ENCODE data around the gene PROB1.

Gene PROB1

GRCh38 chr5:139381837-139382761 lies 12.8 kb downstream of the PROB1 start:
- no peak overlapping the region for H3K4me3 ChIP-seq (ENCODE audit: low read depth in 1 of 2, low read length in 2 of 2)
- H3K9ac ChIP-seq (ENCODE audit: low read length): no peak overlapping the region
- H3K9me3 ChIP-seq (ENCODE audit: low read length): no peaks in the 10 kb centered on the region
- H3K36me3 ChIP-seq (ENCODE audit: insufficient read depth, low read length): no peaks in the 10 kb centered on the region
- H3K4me1 ChIP-seq (ENCODE audit: insufficient read depth, low read length): no peaks in the 10 kb centered on the region
- H3K27me3 ChIP-seq (ENCODE audit: control insufficient read depth in 1 of 2, insufficient read depth in 2 of 2, low read length in 2 of 2): no peaks in the 10 kb centered on the region
- no peak overlapping the region for H3K27ac ChIP-seq (ENCODE audit: low read depth, low read length)

- H3K9me3 ChIP-seq (ENCODE audit: low read length): no peaks in the 10 kb centered on the region
- no peaks in the 10 kb centered on the region for H3K36me3 ChIP-seq (ENCODE audit: insufficient read depth, low read length)
- no peak overlapping the region for H3K27ac ChIP-seq (ENCODE audit: low read depth, low read length)
- H3K9ac ChIP-seq (ENCODE audit: low read length): no peak overlapping the region
- no peaks in the 10 kb centered on the region for H3K27me3 ChIP-seq (ENCODE audit: control insufficient read depth in 1 of 2, insufficient read depth in 2 of 2, low read length in 2 of 2)
- H3K4me3 ChIP-seq (ENCODE audit: low read depth in 1 of 2, low read length in 2 of 2): no peak overlapping the region
- no peaks in the 10 kb centered on the region for H3K4me1 ChIP-seq (ENCODE audit: insufficient read depth, low read length)
Measured at GRCh38 chr5:139379626-139380449, 15.1 kb downstream of the PROB1 start.

- no peak overlapping the region for H3K27ac ChIP-seq (ENCODE audit: low read depth, low read length)
- H3K27me3 ChIP-seq (ENCODE audit: control insufficient read depth in 1 of 2, insufficient read depth in 2 of 2, low read length in 2 of 2): no peaks in the 10 kb centered on the region
- no peak overlapping the region for H3K4me3 ChIP-seq (ENCODE audit: low read depth in 1 of 2, low read length in 2 of 2)
- H3K9ac ChIP-seq (ENCODE audit: low read length): no peak overlapping the region
- H3K9me3 ChIP-seq (ENCODE audit: low read length): no peaks in the 10 kb centered on the region
- no peaks in the 10 kb centered on the region for H3K36me3 ChIP-seq (ENCODE audit: insufficient read depth, low read length)
- H3K4me1 ChIP-seq (ENCODE audit: insufficient read depth, low read length): peaks cover 6% of the 10 kb centered on the region
Measured at GRCh38 chr5:139378941-139379361, 16.0 kb downstream of the PROB1 start.

GRCh38 chr5:139378101-139378825 lies 16.6 kb downstream of the PROB1 start:
- no peaks in the 10 kb centered on the region for H3K36me3 ChIP-seq (ENCODE audit: insufficient read depth, low read length)
- H3K4me1 ChIP-seq (ENCODE audit: insufficient read depth, low read length): peaks cover 13% of the 10 kb centered on the region
- no peak overlapping the region for H3K27ac ChIP-seq (ENCODE audit: low read depth, low read length)
- H3K27me3 ChIP-seq (ENCODE audit: control insufficient read depth in 1 of 2, insufficient read depth in 2 of 2, low read length in 2 of 2): no peaks in the 10 kb centered on the region
- no peak overlapping the region for H3K9ac ChIP-seq (ENCODE audit: low read length)
- H3K4me3 ChIP-seq (ENCODE audit: low read depth in 1 of 2, low read length in 2 of 2): no peak overlapping the region
- H3K9me3 ChIP-seq (ENCODE audit: low read length): no peaks in the 10 kb centered on the region

GRCh38 chr5:139377226-139377625 lies 17.7 kb downstream of the PROB1 start:
- Histone ChIP-seq H3K4me1 (ENCODE audit: insufficient read depth, low read length) (peaks cover 13% of the 10 kb centered on the region), H3K36me3 (ENCODE audit: insufficient read depth, low read length) (peaks cover under 1% of the 10 kb centered on the region), H3K9ac (ENCODE audit: low read length) (no peak overlapping the region), H3K9me3 (ENCODE audit: low read length) (no peaks in the 10 kb centered on the region), H3K27me3 (ENCODE audit: control insufficient read depth in 1 of 2, insufficient read depth in 2 of 2, low read length in 2 of 2) (no peaks in the 10 kb centered on the region), H3K4me3 (ENCODE audit: low read depth in 1 of 2, low read length in 2 of 2) (no peak overlapping the region), H3K27ac (ENCODE audit: low read depth, low read length) (no peak overlapping the region)

- Histone ChIP-seq H3K27me3 (ENCODE audit: control insufficient read depth in 1 of 2, insufficient read depth in 2 of 2, low read length in 2 of 2) (no peaks in the 10 kb centered on the region), H3K4me3 (ENCODE audit: low read depth in 1 of 2, low read length in 2 of 2) (no peak overlapping the region), H3K27ac (ENCODE audit: low read depth, low read length) (no peak overlapping the region), H3K9me3 (ENCODE audit: low read length) (no peaks in the 10 kb centered on the region), H3K4me1 (ENCODE audit: insufficient read depth, low read length) (peaks cover 13% of the 10 kb centered on the region), H3K36me3 (ENCODE audit: insufficient read depth, low read length) (peaks cover 9% of the 10 kb centered on the region), H3K9ac (ENCODE audit: low read length) (no peak overlapping the region)
Measured at GRCh38 chr5:139376364-139376763, 18.5 kb downstream of the PROB1 start.

- Histone ChIP-seq H3K36me3 (ENCODE audit: insufficient read depth, low read length) (peaks cover 13% of the 10 kb centered on the region), H3K27ac (ENCODE audit: low read depth, low read length) (no peak overlapping the region), H3K9me3 (ENCODE audit: low read length) (no peaks in the 10 kb centered on the region)
Measured at GRCh38 chr5:139374909-139375308, 20.0 kb downstream of the PROB1 start.

GRCh38 chr5:139371482-139372435 lies 23.1 kb downstream of the PROB1 start:
- Histone ChIP-seq H3K9ac (ENCODE audit: low read length) (no peak overlapping the region), H3K9me3 (ENCODE audit: low read length) (no peaks in the 10 kb centered on the region), H3K27ac (ENCODE audit: low read depth, low read length) (no peak overlapping the region), H3K36me3 (ENCODE audit: insufficient read depth, low read length) (peaks cover 35% of the 10 kb centered on the region), H3K4me3 (ENCODE audit: low read depth in 1 of 2, low read length in 2 of 2) (no peak overlapping the region), H3K27me3 (ENCODE audit: control insufficient read depth in 1 of 2, insufficient read depth in 2 of 2, low read length in 2 of 2) (no peaks in the 10 kb centered on the region), H3K4me1 (ENCODE audit: insufficient read depth, low read length) (peaks cover 13% of the 10 kb centered on the region)

More at GRCh38 chr5:139374909-139375308, 20.0 kb downstream of the PROB1 start:
- H3K4me3 ChIP-seq (ENCODE audit: low read depth in 1 of 2, low read length in 2 of 2): no peak overlapping the region
- no peaks in the 10 kb centered on the region for H3K27me3 ChIP-seq (ENCODE audit: control insufficient read depth in 1 of 2, insufficient read depth in 2 of 2, low read length in 2 of 2)
- H3K9ac ChIP-seq (ENCODE audit: low read length): no peak overlapping the region
- peaks cover 13% of the 10 kb centered on the region for H3K4me1 ChIP-seq (ENCODE audit: insufficient read depth, low read length)

GRCh38 chr5:139369181-139369580 lies 25.7 kb downstream of the PROB1 start:
- Histone ChIP-seq H3K36me3 (ENCODE audit: insufficient read depth, low read length) (peaks cover 55% of the 10 kb centered on the region), H3K4me1 (ENCODE audit: insufficient read depth, low read length) (peaks cover 9% of the 10 kb centered on the region), H3K9me3 (ENCODE audit: low read length) (no peaks in the 10 kb centered on the region), H3K4me3 (ENCODE audit: low read depth in 1 of 2, low read length in 2 of 2) (no peak overlapping the region), H3K27ac (ENCODE audit: low read depth, low read length) (no peak overlapping the region), H3K9ac (ENCODE audit: low read length) (no peak overlapping the region), H3K27me3 (ENCODE audit: control insufficient read depth in 1 of 2, insufficient read depth in 2 of 2, low read length in 2 of 2) (no peaks in the 10 kb centered on the region)

GRCh38 chr5:139368613-139369012 lies 26.3 kb downstream of the PROB1 start:
- Histone ChIP-seq H3K36me3 (ENCODE audit: insufficient read depth, low read length) (peaks cover 61% of the 10 kb centered on the region), H3K4me1 (ENCODE audit: insufficient read depth, low read length) (peaks cover 4% of the 10 kb centered on the region), H3K9ac (ENCODE audit: low read length) (no peak overlapping the region), H3K27me3 (ENCODE audit: control insufficient read depth in 1 of 2, insufficient read depth in 2 of 2, low read length in 2 of 2) (no peaks in the 10 kb centered on the region), H3K9me3 (ENCODE audit: low read length) (no peaks in the 10 kb centered on the region), H3K4me3 (ENCODE audit: low read depth in 1 of 2, low read length in 2 of 2) (no peak overlapping the region), H3K27ac (ENCODE audit: low read depth, low read length) (no peak overlapping the region)
